ENCODE measurements around the gene ZNF860.

- TF ChIP-seq, protein P1, sequence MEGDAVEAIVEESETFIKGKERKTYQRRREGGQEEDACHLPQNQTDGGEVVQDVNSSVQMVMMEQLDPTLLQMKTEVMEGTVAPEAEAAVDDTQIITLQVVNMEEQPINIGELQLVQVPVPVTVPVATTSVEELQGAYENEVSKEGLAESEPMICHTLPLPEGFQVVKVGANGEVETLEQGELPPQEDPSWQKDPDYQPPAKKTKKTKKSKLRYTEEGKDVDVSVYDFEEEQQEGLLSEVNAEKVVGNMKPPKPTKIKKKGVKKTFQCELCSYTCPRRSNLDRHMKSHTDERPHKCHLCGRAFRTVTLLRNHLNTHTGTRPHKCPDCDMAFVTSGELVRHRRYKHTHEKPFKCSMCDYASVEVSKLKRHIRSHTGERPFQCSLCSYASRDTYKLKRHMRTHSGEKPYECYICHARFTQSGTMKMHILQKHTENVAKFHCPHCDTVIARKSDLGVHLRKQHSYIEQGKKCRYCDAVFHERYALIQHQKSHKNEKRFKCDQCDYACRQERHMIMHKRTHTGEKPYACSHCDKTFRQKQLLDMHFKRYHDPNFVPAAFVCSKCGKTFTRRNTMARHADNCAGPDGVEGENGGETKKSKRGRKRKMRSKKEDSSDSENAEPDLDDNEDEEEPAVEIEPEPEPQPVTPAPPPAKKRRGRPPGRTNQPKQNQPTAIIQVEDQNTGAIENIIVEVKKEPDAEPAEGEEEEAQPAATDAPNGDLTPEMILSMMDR (conservative IDR thresholded peaks at IDR 0.05 in 1 of 2, IDR thresholded peaks at IDR 0.05 in 1 of 2; ENCODE audit: extremely low read depth in 1 of 2, insufficient read depth in 1 of 2, low read depth in 1 of 2, low read length in 2 of 2) = peak; percentile 68 to 70
- TF ChIP-seq EZH2 (IDR thresholded peaks at IDR 0.05; ENCODE audit: borderline replicate concordance, low read length) = no peak
These were observed 37.4 kb downstream of the ZNF860 start for GRCh38 chr3:32018757-32019564.
